Measurements from ENCODE around the gene LIF.

GRCh38 chr22:30254314-30254713, 7.8 kb upstream of the LIF start:
- TF ChIP-seq CTCF (conservative IDR thresholded peaks at IDR 0.05; ENCODE audit: low read length) (no peak), EZH2phosphoT487 (IDR thresholded peaks at IDR 0.05; ENCODE audit: borderline replicate concordance) (no peak)
